Suprapubic skin (tissue), 4 donors: Measurements from ENCODE around the gene KIRREL3.

Experiments used
- CTCF ChIP-seq, 2 donors: fragments of 200-600 bp in 1 of 2; fragments of 450-650 bp in 1 of 2; sonication (generic) in 1 of 2; IDR thresholded peaks; one replicate each; pipeline ENCODE4 v1.5.1; 2016 to 2019; ENCODE audit warnings: antibody characterized with exemption in 2 of 2, mild to moderate bottlenecking in 1 of 2, moderate library complexity in 1 of 2
- EP300 ChIP-seq: sonication (generic); formaldehyde crosslinking; IDR thresholded peaks from one replicate; pipeline ENCODE4 v1.6.1; 2017; ENCODE audit warnings: antibody characterized with exemption
- POLR2A ChIP-seq, 2 donors: fragments of 450-650 bp; IDR thresholded peaks; one replicate each; pipeline ENCODE4 v1.6.1; 2017; ENCODE audit warnings: antibody characterized with exemption in 2 of 2, mild to moderate bottlenecking in 2 of 2, moderate library complexity in 2 of 2
- POLR2AphosphoS5 ChIP-seq, 3 donors: sonication (generic); formaldehyde crosslinking; IDR thresholded peaks; one replicate each; pipeline ENCODE4 v1.6.1; 2017; ENCODE audit warnings: antibody characterized with exemption in 3 of 3

GRCh38 chr11:126971305-126971704 is 29.3 kb downstream of the KIRREL3 start:
- TF ChIP-seq EP300 (no peak), POLR2AphosphoS5 (IDR thresholded peaks at IDR 0.05) (no peak), CTCF (IDR thresholded peaks at IDR 0.05) (no peak), POLR2A (IDR thresholded peaks at IDR 0.05) (no peak)
